IMR-90 (cell line): ENCODE measurements around the gene IFNL1. TPM values are rescaled to one million over a fixed set of nuclear protein-coding genes. Genes with fewer than 3 reads are reported as not detected.

Source experiments
- ATAC-seq: fragments of 200-7000 bp; cut with Tn5 transposase; 2 replicates; pipeline ENCODE4 v1.9.1; 2020; ENCODE audit warnings: low read depth, mild to moderate bottlenecking, moderate library complexity
- BruUV-seq: library from RNA; stranded (reverse); fragments of 400-500 nt; replicated peaks from 2 replicates; lab custom pipeline; 2021; lab: Mats Ljungman, UMichigan
- CTCF ChIA-PET: fragments of 300-600 bp; formaldehyde crosslinking; extraction: SDS; loops from one replicate; lab custom pipeline; 2021; ENCODE audit warnings: antibody characterized with exemption; lab: Yijun Ruan, JAX
- POLR2A ChIA-PET: fragments of 300-600 bp; sonication (Branson Sonifier 250); formaldehyde crosslinking; loops from one replicate; lab custom pipeline; 2022; ENCODE audit warnings: antibody characterized with exemption; ENCODE audit not compliant: unreplicated experiment; lab: Charles Lee
- DNase-seq: peaks from one replicate; pipeline ENCODE4 v3.0.0; 2013
- H2AFZ ChIP-seq: replicated peaks from 2 replicates; pipeline ENCODE3; 2013; ENCODE audit warnings: low read length, mild to moderate bottlenecking; ENCODE audit not compliant: poor library complexity
- H2AK5ac ChIP-seq: 2 replicates; pipeline ENCODE4 v1.6.1; 2013; ENCODE audit warnings: low read depth, low read length, inconsistent platforms
- H2AK9ac ChIP-seq: replicated peaks from 2 replicates; pipeline ENCODE3; 2013; ENCODE audit warnings: mild to moderate bottlenecking, low read depth, low read length, moderate library complexity; ENCODE audit not compliant: poor library complexity
- H2BK120ac ChIP-seq: 2 replicates; pipeline ENCODE4 v1.6.1; 2013; ENCODE audit warnings: low read depth, low read length, inconsistent platforms
- H2BK15ac ChIP-seq: 3 replicates; pipeline ENCODE4 v1.6.1; 2013; ENCODE audit warnings: low read depth, low read length, inconsistent platforms
- H2BK20ac ChIP-seq: 2 replicates; pipeline ENCODE4 v1.6.1; 2013; ENCODE audit warnings: low read depth, mild to moderate bottlenecking, inconsistent platforms, low read length, moderate library complexity
- H2BK5ac ChIP-seq: 2 replicates; pipeline ENCODE4 v1.6.1; 2013; ENCODE audit warnings: mild to moderate bottlenecking, low read depth, low read length, inconsistent platforms; ENCODE audit not compliant: poor library complexity, severe bottlenecking
- H3K14ac ChIP-seq: replicated peaks from 2 replicates; pipeline ENCODE4 v1.6.1; 2013; ENCODE audit warnings: low read depth, low read length, inconsistent platforms
- H3K18ac ChIP-seq: 2 replicates; pipeline ENCODE4 v1.6.1; 2013; ENCODE audit warnings: low read depth, low read length, control low read depth
- H3K23ac ChIP-seq: 2 replicates; pipeline ENCODE4 v1.6.1; 2013; ENCODE audit warnings: low read depth, low read length, inconsistent platforms
- H3K27ac ChIP-seq: 2 replicates; pipeline ENCODE4 v1.5.1; 2013; ENCODE audit warnings: mild to moderate bottlenecking, control low read depth, low read length; ENCODE audit not compliant: insufficient read depth
- H3K27me3 ChIP-seq: 2 replicates; pipeline ENCODE4 v1.6.1; 2013; ENCODE audit warnings: low read length; ENCODE audit not compliant: control insufficient read depth, insufficient read depth
- H3K36me3 ChIP-seq: 2 replicates; pipeline ENCODE4 v1.6.1; 2013; ENCODE audit warnings: low read length, mixed read lengths; ENCODE audit not compliant: control insufficient read depth, insufficient read depth
- H3K4ac ChIP-seq: 2 replicates; pipeline ENCODE4 v1.6.1; 2013; ENCODE audit warnings: low read depth, low read length, inconsistent platforms
- H3K4me1 ChIP-seq: 2 replicates; pipeline ENCODE4 v1.6.1; 2013; ENCODE audit warnings: low read length, mixed read lengths; ENCODE audit not compliant: control insufficient read depth, insufficient read depth
- H3K4me2 ChIP-seq: 2 replicates; pipeline ENCODE4 v1.6.1; 2013; ENCODE audit warnings: low read depth, mild to moderate bottlenecking, control low read depth, low read length, moderate library complexity
- H3K4me3 ChIP-seq: 2 replicates; pipeline ENCODE4 v1.5.1; 2013; ENCODE audit warnings: low read depth, mild to moderate bottlenecking, control low read depth, low read length, moderate library complexity; ENCODE audit not compliant: insufficient read depth
- H3K56ac ChIP-seq: 2 replicates; pipeline ENCODE4 v1.6.1; 2013; ENCODE audit warnings: low read length, inconsistent platforms; ENCODE audit not compliant: insufficient read depth; ENCODE audit errors: extremely low read depth
- H3K79me1 ChIP-seq, 2 experiments: 2 replicates each; pipeline ENCODE4 v1.6.1; 2013; ENCODE audit warnings: low read length in 2 of 2, inconsistent platforms in 1 of 2, low read depth in 1 of 2
- H3K9ac ChIP-seq: 2 replicates; pipeline ENCODE4 v1.6.1; 2013; ENCODE audit warnings: low read depth, low read length, control low read depth
- H3K9me1 ChIP-seq: 2 replicates; pipeline ENCODE4 v1.6.1; 2013; ENCODE audit warnings: low read length, inconsistent platforms; ENCODE audit not compliant: insufficient read depth
- H3K9me3 ChIP-seq: 2 replicates; pipeline ENCODE4 v1.6.1; 2013; ENCODE audit warnings: low read length; ENCODE audit not compliant: control insufficient read depth, insufficient read depth
- H4K20me1 ChIP-seq: 2 replicates; pipeline ENCODE4 v1.6.1; 2013; ENCODE audit warnings: low read length, inconsistent platforms; ENCODE audit not compliant: insufficient read depth
- H4K5ac ChIP-seq: 2 replicates; pipeline ENCODE4 v1.6.1; 2013; ENCODE audit warnings: mild to moderate bottlenecking, low read depth, low read length, control low read depth
- H4K8ac ChIP-seq, 2 experiments: 2 replicates each; pipeline ENCODE4 v1.6.1; 2013; ENCODE audit warnings: low read depth in 2 of 2, low read length in 2 of 2, control low read depth in 1 of 2, inconsistent platforms in 1 of 2
- H4K91ac ChIP-seq: 2 replicates; pipeline ENCODE4 v1.6.1; 2013; ENCODE audit warnings: low read depth, low read length, inconsistent platforms; ENCODE audit not compliant: insufficient read depth
- MAFK ChIP-seq: IDR thresholded peaks from 2 replicates; pipeline ENCODE4 v1.6.1; 2012; ENCODE audit warnings: low read depth, low read length, improper control_type of control experiment
- POLR2A ChIP-seq: IDR thresholded peaks from 2 replicates; pipeline ENCODE4 v1.6.1; 2012; ENCODE audit warnings: mild to moderate bottlenecking, low read depth, low read length
- RCOR1 ChIP-seq: IDR thresholded peaks from 2 replicates; pipeline ENCODE4 v1.6.1; 2012; ENCODE audit warnings: mild to moderate bottlenecking, low read length, improper control_type of control experiment; ENCODE audit not compliant: insufficient replicate concordance
- USF2 ChIP-seq: fragments of 150-350 bp; IDR thresholded peaks from 2 replicates; pipeline ENCODE4 v1.6.1; 2017; ENCODE audit warnings: mild to moderate bottlenecking, antibody characterized with exemption, low read length, low read depth
- WGBS, 2 experiments: methylation state at CpG; one replicate each; pipeline versions ENCODE4 v1.1.5 to v1.1.7; 2013; ENCODE audit warnings: missing lambda C conversion rate in 2 of 2; ENCODE audit not compliant: insufficient read length in 1 of 2; ENCODE audit errors: extremely low coverage in 2 of 2; 5-methylcytosine and 5-hydroxymethylcytosine counted together
- dilution Hi-C: fragments of 300-500 bp; cut with HindIII; formaldehyde crosslinking; loops from one replicate; pipeline ENCODE4 v1.14.3; 2018; ENCODE audit warnings: low sequenced_read_pairs; ENCODE audit not compliant: unreplicated experiment
- in situ Hi-C: fragments of 300-500 bp; cut with MboI; formaldehyde crosslinking; loops from 3 replicates; pipeline ENCODE4 v1.14.3; 2019; ENCODE audit warnings: low sequenced_read_pairs, inconsistent platforms, mixed read lengths
- intact Hi-C: fragments of 100-400 bp; cut with micrococcal nuclease; formaldehyde crosslinking; loops from 2 replicates; pipeline ENCODE4 v1.10.0; 2022
- polyA plus RNA-seq, 3 experiments: library from polyadenylated mRNA; depleted of rRNA; stranded (reverse); fragments of >200 nt; gene quantifications; 2 replicates each; pipeline ENCODE4 v1.2.3, GENCODE V29; 2012; ENCODE audit warnings: low replicate concordance in 1 of 3
- total RNA-seq: library from RNA; depleted of rRNA; stranded (reverse); fragments of >200 nt; gene quantifications from 2 replicates; pipeline ENCODE4 v1.2.3, GENCODE V29; 2012

The IFNL1 gene
- total and polyA plus RNA-seq, 2 of the 4 experiments (the other 2 are of a cell fraction), result not detected

GRCh38 chr19:39325778-39326665, 29.8 kb downstream of the IFNL1 start (continued):
- no peak for TF ChIP-seq RCOR1
- TF ChIP-seq POLR2A, result no peak

GRCh38 chr19:39327363-39328045, 31.3 kb downstream of the IFNL1 start:
- no peaks in the 10 kb centered on the region for H3K79me1 ChIP-seq
- dilution Hi-C loops, result no loop called here
- in situ Hi-C loops, result loop anchor here (5.0 to 10.0 kb wide), 2 partner anchors 205 to 373 kb away; no protein-coding TSS in a partner anchor
- H3K14ac ChIP-seq, result no peak overlapping the region
- ChIA-PET CTCF (interaction anchor here (0.5 to 1.0 kb wide), 4 partner anchors 205 to 349 kb away, joined by 3 to 4 read pairs (median 3); no protein-coding TSS in a partner anchor), POLR2A (no interaction called here)
- H4K20me1 ChIP-seq, result no peaks in the 10 kb centered on the region
- H3K27ac ChIP-seq, result no peak overlapping the region
- no peaks in the 10 kb centered on the region for H3K9me3 ChIP-seq
- H4K8ac ChIP-seq, result no peak overlapping the region
- no peak overlapping the region for H4K91ac ChIP-seq
- no peak overlapping the region for H3K18ac ChIP-seq
- no peak overlapping the region for H2BK5ac ChIP-seq
- no peak overlapping the region for H2AK5ac ChIP-seq
- H2AFZ ChIP-seq, result peak overlapping the region; percentile 23
- 62% methylated on average over 3 of the region's 16 CpGs; no CpG with 5 or more reads in 1 of the 2 experiments for WGBS, 2 experiments
- H2BK20ac ChIP-seq, result no peak overlapping the region
- intact Hi-C loops, result loop anchor here (1.0 to 5.0 kb wide), 5 partner anchors 115 to 365 kb away; partner anchors contain the start of gene NCCRP1
- no peak overlapping the region for H3K4ac ChIP-seq
- H3K36me3 ChIP-seq, result no peaks in the 10 kb centered on the region
- H2AK9ac ChIP-seq, result no peak overlapping the region
- no peak overlapping the region for H3K4me3 ChIP-seq
- ATAC-seq (no peak; the same call in 1 of the 2 replicates), DNase-seq (no peak)
- peaks cover 12% of the 10 kb centered on the region; the same call in 1 of the 2 replicates for H3K27me3 ChIP-seq
- no peak overlapping the region for H3K9ac ChIP-seq
- no peaks in the 10 kb centered on the region for H3K4me1 ChIP-seq
- no peak overlapping the region for H4K5ac ChIP-seq
- no peak overlapping the region for H2BK120ac ChIP-seq
- no peak overlapping the region for H2BK15ac ChIP-seq
- no TSS peak for BruUV-seq
- no peak overlapping the region for H3K4me2 ChIP-seq
- H3K56ac ChIP-seq, result no peak overlapping the region
- no peak overlapping the region for H3K23ac ChIP-seq
- no peaks in the 10 kb centered on the region for H3K9me1 ChIP-seq
- TF ChIP-seq MAFK (no peak), USF2 (no peak)
